Measurements from ENCODE around the gene DISC1.

- TF ChIP-seq, protein P1, sequence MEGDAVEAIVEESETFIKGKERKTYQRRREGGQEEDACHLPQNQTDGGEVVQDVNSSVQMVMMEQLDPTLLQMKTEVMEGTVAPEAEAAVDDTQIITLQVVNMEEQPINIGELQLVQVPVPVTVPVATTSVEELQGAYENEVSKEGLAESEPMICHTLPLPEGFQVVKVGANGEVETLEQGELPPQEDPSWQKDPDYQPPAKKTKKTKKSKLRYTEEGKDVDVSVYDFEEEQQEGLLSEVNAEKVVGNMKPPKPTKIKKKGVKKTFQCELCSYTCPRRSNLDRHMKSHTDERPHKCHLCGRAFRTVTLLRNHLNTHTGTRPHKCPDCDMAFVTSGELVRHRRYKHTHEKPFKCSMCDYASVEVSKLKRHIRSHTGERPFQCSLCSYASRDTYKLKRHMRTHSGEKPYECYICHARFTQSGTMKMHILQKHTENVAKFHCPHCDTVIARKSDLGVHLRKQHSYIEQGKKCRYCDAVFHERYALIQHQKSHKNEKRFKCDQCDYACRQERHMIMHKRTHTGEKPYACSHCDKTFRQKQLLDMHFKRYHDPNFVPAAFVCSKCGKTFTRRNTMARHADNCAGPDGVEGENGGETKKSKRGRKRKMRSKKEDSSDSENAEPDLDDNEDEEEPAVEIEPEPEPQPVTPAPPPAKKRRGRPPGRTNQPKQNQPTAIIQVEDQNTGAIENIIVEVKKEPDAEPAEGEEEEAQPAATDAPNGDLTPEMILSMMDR (IDR thresholded peaks at IDR 0.05): no peak
- no peak for TF ChIP-seq POLR2A (IDR thresholded peaks at IDR 0.05)
Observed at GRCh38 chr1:231721436-231721835, 94.8 kb downstream of the DISC1 start.
